Chondrocyte (in vitro differentiated cells): ENCODE data around the gene RALGAPA1. TPM values are rescaled to one million over a fixed set of nuclear protein-coding genes. Genes with fewer than 3 reads are reported as not detected.
"Not testable (repeated sequence)": the region's sequence is repeated elsewhere in the genome, so short reads cannot be mapped to it uniquely, and the experiment has no call there.

Experiments used
- DNase-seq: peaks from one replicate; pipeline ENCODE4 v3.0.0; 2021; ENCODE audit warnings: mixed read lengths, low spot score
- H3K27ac Mint-ChIP-seq: one replicate; pipeline ENCODE4 v1.8.0; 2021; ENCODE audit warnings: mild to moderate bottlenecking, moderate library complexity, mixed read lengths; ENCODE audit not compliant: unreplicated experiment
- H3K27me3 Mint-ChIP-seq: 2 replicates; pipeline ENCODE4 v1.8.0; 2021; ENCODE audit warnings: low read depth, mixed read lengths
- H3K36me3 Mint-ChIP-seq: 2 replicates; pipeline ENCODE4 v1.8.0; 2021; ENCODE audit warnings: low read depth, mixed read lengths
- H3K4me1 Mint-ChIP-seq: 2 replicates; pipeline ENCODE4 v1.8.0; 2021; ENCODE audit warnings: low read depth, mild to moderate bottlenecking, mixed read lengths
- H3K4me3 Mint-ChIP-seq: one replicate; pipeline ENCODE4 v1.8.0; 2021; ENCODE audit warnings: mild to moderate bottlenecking, moderate library complexity, mixed read lengths; ENCODE audit not compliant: unreplicated experiment
- H3K9me3 Mint-ChIP-seq: 2 replicates; pipeline ENCODE4 v1.8.0; 2021; ENCODE audit warnings: low read depth, mixed read lengths
- total RNA-seq: library from RNA; stranded (reverse); gene quantifications from 3 replicates; pipeline ENCODE4 v1.2.1, GENCODE V29; 2021
- TF ChIP-seq, protein P1 (sequence below): fragments of 200-600 bp; sonication (generic); IDR thresholded peaks from 2 replicates; pipeline ENCODE4 v1.5.0; 2021; ENCODE audit warnings: antibody characterized with exemption, mild to moderate bottlenecking, moderate library complexity

The RALGAPA1 gene
- total RNA-seq, 1 donor from 2014 or later = 33.2 TPM

DNA sequence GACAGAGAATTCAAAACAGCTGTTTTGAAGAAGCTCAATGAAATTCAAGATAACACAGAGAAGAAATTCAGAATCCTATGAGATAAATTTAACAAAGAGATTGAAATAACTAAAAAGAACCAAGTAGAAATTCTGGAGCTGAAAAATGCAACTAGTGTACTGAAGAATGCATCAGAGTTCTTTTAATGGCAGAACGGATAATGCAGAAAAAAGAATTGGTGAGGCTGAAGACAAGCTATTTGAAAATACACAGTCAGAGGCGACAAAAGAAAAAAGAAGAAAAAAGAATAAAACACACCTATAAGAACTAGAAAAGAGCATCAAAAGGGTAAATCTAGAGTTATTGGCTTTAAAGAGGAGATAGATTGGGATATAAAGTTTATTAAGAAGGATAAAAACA is 171.8 kb downstream of the RALGAPA1 start:
- H3K4me1 Mint-ChIP-seq = peaks cover 4% of the 10 kb centered on the region
- peaks cover 23% of the 10 kb centered on the region for H3K9me3 Mint-ChIP-seq
- H3K27me3 Mint-ChIP-seq = no peaks in the 10 kb centered on the region
- H3K36me3 Mint-ChIP-seq = peaks cover 35% of the 10 kb centered on the region
- TF ChIP-seq, protein P1, sequence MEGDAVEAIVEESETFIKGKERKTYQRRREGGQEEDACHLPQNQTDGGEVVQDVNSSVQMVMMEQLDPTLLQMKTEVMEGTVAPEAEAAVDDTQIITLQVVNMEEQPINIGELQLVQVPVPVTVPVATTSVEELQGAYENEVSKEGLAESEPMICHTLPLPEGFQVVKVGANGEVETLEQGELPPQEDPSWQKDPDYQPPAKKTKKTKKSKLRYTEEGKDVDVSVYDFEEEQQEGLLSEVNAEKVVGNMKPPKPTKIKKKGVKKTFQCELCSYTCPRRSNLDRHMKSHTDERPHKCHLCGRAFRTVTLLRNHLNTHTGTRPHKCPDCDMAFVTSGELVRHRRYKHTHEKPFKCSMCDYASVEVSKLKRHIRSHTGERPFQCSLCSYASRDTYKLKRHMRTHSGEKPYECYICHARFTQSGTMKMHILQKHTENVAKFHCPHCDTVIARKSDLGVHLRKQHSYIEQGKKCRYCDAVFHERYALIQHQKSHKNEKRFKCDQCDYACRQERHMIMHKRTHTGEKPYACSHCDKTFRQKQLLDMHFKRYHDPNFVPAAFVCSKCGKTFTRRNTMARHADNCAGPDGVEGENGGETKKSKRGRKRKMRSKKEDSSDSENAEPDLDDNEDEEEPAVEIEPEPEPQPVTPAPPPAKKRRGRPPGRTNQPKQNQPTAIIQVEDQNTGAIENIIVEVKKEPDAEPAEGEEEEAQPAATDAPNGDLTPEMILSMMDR = no peak
- no peak overlapping the region for H3K4me3 Mint-ChIP-seq
- no peak for DNase-seq
- no peak overlapping the region for H3K27ac Mint-ChIP-seq

GRCh38 chr14:35632676-35633075 is 176.4 kb downstream of the RALGAPA1 start:
- Mint-ChIP-seq H3K4me1 (peaks cover 7% of the 10 kb centered on the region), H3K27me3 (no peaks in the 10 kb centered on the region), H3K9me3 (peaks cover 8% of the 10 kb centered on the region), H3K4me3 (no peak overlapping the region), H3K27ac (no peak overlapping the region), H3K36me3 (peaks cover 12% of the 10 kb centered on the region)
- DNase-seq = no peak
- TF ChIP-seq, protein P1 = no peak

- Mint-ChIP-seq H3K27ac (no peak overlapping the region), H3K4me1 (peaks cover 7% of the 10 kb centered on the region), H3K9me3 (peaks cover 4% of the 10 kb centered on the region), H3K4me3 (no peak overlapping the region), H3K27me3 (no peaks in the 10 kb centered on the region), H3K36me3 (peaks cover 9% of the 10 kb centered on the region)
- DNase-seq = no peak
- TF ChIP-seq, protein P1 = no peak
These were observed 176.8 kb downstream of the RALGAPA1 start for GRCh38 chr14:35632271-35632670.

GRCh38 chr14:35631071-35631805 is 177.9 kb downstream of the RALGAPA1 start:
- H3K9me3 Mint-ChIP-seq = no peaks in the 10 kb centered on the region
- no peak overlapping the region for H3K27ac Mint-ChIP-seq
- H3K36me3 Mint-ChIP-seq = peaks cover 2% of the 10 kb centered on the region
- H3K27me3 Mint-ChIP-seq = no peaks in the 10 kb centered on the region
- TF ChIP-seq, protein P1 = no peak
- no peak overlapping the region for H3K4me3 Mint-ChIP-seq
- no peak for DNase-seq
- peaks cover 7% of the 10 kb centered on the region for H3K4me1 Mint-ChIP-seq

- DNase-seq = no peak
- no peak overlapping the region for H3K27ac Mint-ChIP-seq
- H3K4me1 Mint-ChIP-seq = peaks cover 7% of the 10 kb centered on the region
- H3K9me3 Mint-ChIP-seq = no peaks in the 10 kb centered on the region
- H3K36me3 Mint-ChIP-seq = peaks cover 7% of the 10 kb centered on the region
- no peaks in the 10 kb centered on the region for H3K27me3 Mint-ChIP-seq
- H3K4me3 Mint-ChIP-seq = no peak overlapping the region
- TF ChIP-seq, protein P1 = no peak
These were observed 180.1 kb downstream of the RALGAPA1 start for GRCh38 chr14:35628989-35629388.

GRCh38 chr14:35626947-35627346 is 182.1 kb downstream of the RALGAPA1 start:
- H3K27me3 Mint-ChIP-seq, H3K9me3 Mint-ChIP-seq, H3K27ac Mint-ChIP-seq, H3K4me3 Mint-ChIP-seq, H3K4me1 Mint-ChIP-seq, DNase-seq: not testable (repeated sequence)
- peaks cover 12% of the 10 kb centered on the region for H3K36me3 Mint-ChIP-seq

DNA sequence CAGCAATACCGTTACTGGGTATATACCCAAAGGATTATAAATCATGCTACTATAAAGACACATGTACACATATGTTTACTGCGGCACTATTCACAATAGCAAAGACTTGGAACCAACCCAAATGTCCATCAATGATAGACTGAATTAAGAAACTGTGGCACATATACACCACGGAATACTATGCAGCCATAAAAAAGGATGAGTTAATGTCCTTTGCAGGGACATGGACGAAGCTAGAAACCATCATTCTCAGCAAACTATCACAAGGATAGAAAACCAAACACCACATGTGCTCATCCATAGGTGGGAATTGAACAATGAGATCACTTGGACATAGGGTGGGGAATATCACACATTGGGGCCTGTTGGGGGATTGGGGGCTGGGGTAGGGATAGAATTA is 187.1 kb downstream of the RALGAPA1 start:
- Mint-ChIP-seq H3K36me3 (peaks cover 34% of the 10 kb centered on the region), H3K9me3 (peaks cover 22% of the 10 kb centered on the region)
- not testable (repeated sequence) for H3K4me3 Mint-ChIP-seq, H3K4me1 Mint-ChIP-seq, H3K27ac Mint-ChIP-seq, H3K27me3 Mint-ChIP-seq, DNase-seq

GRCh38 chr14:35619998-35620397 is 189.1 kb downstream of the RALGAPA1 start:
- H3K4me1 Mint-ChIP-seq, H3K4me3 Mint-ChIP-seq, H3K27ac Mint-ChIP-seq, DNase-seq, H3K27me3 Mint-ChIP-seq: not testable (repeated sequence)
- Mint-ChIP-seq H3K9me3 (peaks cover 22% of the 10 kb centered on the region), H3K36me3 (peaks cover 38% of the 10 kb centered on the region)
